GM18870 (cell line): Measurements from ENCODE around the gene FMNL3.
"Not testable (repeated sequence)": the region's sequence is repeated elsewhere in the genome, so short reads cannot be mapped to it uniquely, and the experiment has no call there.

Experiments used
- ATAC-seq: cut with Tn5 transposase; IDR thresholded peaks from one replicate; pipeline ENCODE4 v1.9.1; 2021; ENCODE audit warnings: moderate library complexity; ENCODE audit not compliant: unreplicated experiment

Gene FMNL3

DNA sequence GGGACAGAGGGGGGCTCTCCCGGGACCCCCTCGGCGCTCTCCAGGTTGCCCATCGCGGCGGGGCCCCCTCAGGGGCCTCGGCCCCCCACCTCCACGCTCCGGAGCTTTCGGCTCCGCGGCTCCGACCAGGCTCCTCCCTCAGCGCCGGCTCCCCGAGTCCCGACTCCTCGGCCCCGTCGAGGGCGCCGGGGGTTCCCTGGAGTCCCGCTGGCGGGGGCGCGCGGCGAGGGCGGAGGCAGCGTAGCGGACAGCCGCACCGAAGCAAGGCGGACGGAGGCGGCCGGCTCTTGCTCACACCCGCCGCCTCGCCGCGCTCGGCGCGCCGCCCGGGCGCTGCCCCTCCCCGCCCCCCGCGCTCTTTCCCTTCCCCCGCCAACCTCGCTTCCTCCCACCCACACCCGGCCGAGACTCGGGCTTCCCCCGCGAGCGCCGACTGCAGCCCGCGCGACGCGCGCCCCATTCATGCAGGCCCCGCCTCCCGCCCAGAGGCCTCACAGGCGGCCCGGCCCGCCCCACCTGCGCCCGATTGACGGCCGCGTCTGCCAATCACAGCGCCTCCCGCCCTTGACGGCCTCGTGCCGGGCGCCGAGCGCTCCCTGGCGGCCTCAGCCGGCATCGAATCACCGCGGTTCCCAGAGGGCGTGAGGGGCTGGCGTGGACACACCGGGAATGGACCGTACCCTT, at the start of gene FMNL3:
Gene FMNL3 (minus strand): TSS at position 278 of the 684 bp plus-strand sequence. CDS start 225 bp downstream, at position 53.
- ATAC-seq, result peak; percentile 45

DNA sequence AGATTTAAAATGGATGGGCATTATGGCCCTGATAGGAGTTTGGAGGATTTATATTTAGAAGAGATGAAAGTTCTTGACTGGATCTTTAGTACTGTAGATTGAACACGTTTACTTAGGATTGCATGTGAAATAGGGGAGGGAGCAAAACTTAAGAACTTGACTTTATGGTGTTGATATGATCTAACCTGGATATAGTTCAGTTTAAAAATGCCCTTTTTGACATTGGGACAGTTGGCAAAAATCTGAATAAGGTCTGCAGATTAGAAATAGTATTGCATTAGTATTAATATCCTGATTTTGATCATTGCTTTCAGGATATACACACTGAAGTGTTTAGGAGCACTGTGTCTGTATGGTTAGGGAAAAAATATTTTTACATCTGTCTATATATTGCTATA, 43.8 kb upstream of the FMNL3 start:
- ATAC-seq, result no peak

GRCh38 chr12:49750027-49750995, 43.1 kb upstream of the FMNL3 start:
- no peak for ATAC-seq

GRCh38 chr12:49748800-49749199, 41.6 kb upstream of the FMNL3 start:
- no peak for ATAC-seq

- ATAC-seq, result no peak
Observed at GRCh38 chr12:49748306-49748705, 41.1 kb upstream of the FMNL3 start.

DNA sequence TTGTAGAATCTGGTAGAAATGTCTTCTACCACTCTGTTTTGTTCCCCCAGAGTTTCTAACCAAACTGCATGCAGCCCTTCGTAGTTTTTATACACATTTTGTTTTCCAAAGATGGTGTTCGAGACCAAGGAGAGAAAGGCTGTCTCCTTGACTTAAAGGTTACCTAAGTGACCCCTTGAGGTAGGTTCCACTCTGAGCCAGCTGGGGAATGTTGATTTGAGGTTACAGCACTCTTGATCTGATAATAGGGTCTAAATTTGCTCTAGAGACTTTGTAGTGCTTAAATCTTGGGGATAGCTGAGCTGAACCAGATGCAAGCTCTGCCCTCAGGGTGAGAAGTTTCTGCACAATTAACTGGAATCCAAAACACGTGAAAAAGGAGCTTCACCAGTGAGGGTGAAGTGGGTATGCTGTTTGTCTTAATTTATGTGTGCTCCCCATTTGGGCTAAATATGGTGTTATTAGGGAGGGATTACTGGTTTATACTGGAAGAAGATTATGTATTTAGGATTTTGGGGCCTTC, 37.2 kb upstream of the FMNL3 start:
- no peak for ATAC-seq

DNA sequence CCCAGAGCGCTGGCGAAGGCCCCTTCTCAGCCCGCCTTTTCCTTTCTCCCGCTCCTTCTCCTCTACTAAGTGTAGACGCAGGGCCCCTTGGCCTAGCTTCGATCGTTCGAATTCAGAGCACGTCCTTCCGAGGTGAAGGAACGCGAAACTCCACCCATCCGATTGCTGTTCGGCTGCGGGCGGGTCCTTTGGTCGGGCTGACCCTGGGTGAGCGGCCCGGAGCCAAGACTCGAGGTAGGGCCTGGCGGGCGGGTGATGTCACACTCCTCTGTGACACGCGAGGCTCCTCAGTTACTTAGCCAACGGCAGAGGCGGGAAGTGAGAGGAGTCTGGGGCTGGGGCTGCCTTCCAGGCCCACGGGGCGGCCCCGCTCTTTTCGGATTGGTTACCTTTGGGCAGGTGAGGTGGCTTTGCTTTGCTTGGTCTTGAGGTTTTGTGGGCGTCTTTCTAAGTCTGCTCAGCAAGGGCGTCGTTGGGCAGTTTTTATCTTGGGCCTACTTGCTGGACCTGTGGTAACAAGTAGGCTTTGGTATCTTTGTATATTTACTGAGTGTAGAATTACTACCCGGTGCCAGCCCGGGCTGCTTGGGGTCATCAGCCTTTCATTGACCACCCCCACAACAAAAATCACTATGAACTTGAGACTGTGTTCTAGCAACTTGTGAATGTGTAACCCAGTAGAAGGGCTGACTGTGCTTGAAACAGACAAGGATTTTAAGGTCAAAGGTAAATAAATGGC, 34.8 kb upstream of the FMNL3 start:
- ATAC-seq, result peak; percentile 36

GRCh38 chr12:49740930-49741881, 34.0 kb upstream of the FMNL3 start, which contains the start of gene TMBIM6:
Gene TMBIM6 (plus strand): TSS chr12:49741557. CDS start chr12:49752494, 10,937 bp downstream.
- ATAC-seq, result peak; percentile 92

DNA sequence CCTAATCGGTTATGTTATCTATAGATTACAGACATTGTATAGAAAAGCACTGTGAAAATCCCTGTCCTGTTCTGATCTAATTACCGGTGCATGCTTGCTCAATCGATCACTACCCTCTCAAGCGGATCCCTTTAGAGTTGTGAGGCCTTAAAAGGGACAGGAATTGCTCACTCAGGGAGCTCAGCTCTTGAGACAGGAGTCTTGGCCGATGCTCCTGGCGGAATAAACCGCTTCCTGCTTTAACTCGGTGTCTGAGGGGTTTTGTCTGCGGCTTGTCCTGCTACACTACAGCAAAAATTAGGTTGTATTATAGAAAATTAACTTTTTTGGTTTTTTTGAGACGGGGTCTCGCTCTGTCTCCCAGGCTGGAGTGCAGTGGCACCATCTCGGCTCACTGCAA, 33.1 kb upstream of the FMNL3 start:
- not testable (repeated sequence) for ATAC-seq

GRCh38 chr12:49738721-49739120, 31.5 kb upstream of the FMNL3 start:
- not testable (repeated sequence) for ATAC-seq

GRCh38 chr12:49734900-49735299, 27.7 kb upstream of the FMNL3 start:
- not testable (repeated sequence) for ATAC-seq

DNA sequence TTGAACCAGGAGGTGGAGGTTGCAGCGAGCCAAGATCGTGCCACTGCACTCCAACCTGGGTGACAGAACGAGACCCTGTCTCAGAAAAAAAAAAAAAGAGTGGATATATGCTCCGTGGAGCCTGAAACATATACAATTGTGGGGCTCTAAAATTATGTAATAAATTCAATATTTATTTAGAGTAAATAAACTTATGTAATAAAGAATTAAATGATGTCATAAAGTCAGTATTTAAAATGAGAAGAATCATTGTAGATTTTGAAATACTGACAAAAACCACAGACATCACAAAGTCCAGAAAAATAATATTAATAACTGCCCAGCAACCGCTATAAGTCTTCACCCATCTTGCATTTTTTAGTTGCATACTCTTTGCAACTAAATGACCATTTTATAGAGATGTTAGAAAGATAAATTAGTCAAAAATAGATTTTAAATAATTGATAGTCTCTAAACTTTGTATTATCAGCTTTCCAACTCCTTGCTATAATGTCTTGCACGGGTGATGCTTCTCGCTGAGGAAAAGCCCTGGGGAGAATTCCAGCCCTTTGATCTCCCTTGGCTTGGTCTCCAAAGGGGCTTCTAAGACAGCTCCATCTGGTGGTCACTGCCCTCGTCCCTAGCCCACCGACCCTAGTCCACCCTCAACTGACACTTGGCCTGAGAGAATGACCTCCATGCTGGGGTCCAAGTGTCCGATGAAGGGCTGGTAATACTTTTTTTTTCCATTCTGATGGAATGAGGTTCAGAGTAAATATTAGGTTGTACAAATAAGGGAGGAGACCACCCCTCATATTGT, 26.2 kb upstream of the FMNL3 start:
- ATAC-seq, result no peak

DNA sequence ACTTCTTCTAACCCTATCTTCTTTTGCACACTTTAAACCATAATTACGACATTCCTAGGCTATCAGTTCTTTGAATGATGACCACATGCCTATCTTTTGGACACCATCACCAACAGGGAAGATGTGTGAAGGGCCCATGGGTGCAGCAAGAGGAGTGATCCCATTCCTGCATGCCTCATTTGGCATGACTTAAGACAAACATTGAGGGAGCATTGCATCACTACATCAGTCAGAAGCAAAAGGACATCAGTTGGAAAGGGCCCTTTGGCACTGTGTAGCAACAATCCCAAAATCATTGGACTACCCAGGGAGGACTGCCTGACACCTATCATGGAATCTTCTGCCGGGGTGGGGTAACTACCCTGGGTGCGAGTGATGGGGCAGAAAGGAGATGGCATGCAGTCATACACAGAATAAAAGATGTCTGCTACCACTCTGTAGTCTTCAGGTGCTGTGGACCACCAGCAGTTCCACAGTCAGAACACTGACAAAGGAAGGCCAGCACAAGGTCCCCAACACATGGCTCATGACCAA, 23.4 kb upstream of the FMNL3 start:
- no peak for ATAC-seq

- no peak for ATAC-seq
Observed at GRCh38 chr12:49730050-49730449, 22.8 kb upstream of the FMNL3 start.

GRCh38 chr12:49728446-49728845, 21.2 kb upstream of the FMNL3 start:
- ATAC-seq, result no peak

- not testable (repeated sequence) for ATAC-seq
Observed at GRCh38 chr12:49721355-49721754, 14.2 kb upstream of the FMNL3 start.

- ATAC-seq, result no peak
Observed at GRCh38 chr12:49720214-49720613, 13.0 kb upstream of the FMNL3 start.

GRCh38 chr12:49717800-49718199, 10.6 kb upstream of the FMNL3 start:
- not testable (repeated sequence) for ATAC-seq

DNA sequence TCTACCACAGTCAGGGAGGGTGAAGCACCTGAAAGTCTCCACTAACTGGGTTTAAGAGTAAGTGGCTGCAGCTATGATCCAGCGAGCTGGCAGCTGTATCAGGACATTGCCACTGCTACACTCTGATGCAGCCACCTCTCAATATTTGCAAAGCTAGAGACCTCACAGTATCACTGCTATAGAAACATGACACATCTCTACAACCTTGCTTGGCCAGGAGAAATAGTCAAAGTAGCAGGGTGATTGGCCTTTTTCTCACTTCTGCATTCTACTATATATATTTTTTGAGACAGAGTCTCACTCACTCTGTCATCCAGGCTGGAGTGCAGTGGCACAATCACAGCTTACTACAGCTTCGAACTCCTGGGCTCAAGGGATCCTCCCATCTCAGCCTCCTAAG, 9.3 kb upstream of the FMNL3 start:
- ATAC-seq, result no peak
